CD14-positive monocyte (primary cell): ENCODE measurements around the gene DCAF6. TPM values are rescaled to one million over a fixed set of nuclear protein-coding genes. Genes with fewer than 3 reads are reported as not detected.
A peak's percentile ranks its signal among the peaks of the same experiment; 100 is the strongest.

ENCODE experiments used
- DNase-seq, 3 donors: peaks; one replicate each; pipeline ENCODE4 v3.0.0-alpha.2; 2011 to 2022
- H2AFZ ChIP-seq: 2 replicates; pipeline ENCODE4 v1.6.0; 2012; ENCODE audit warnings: mild to moderate bottlenecking, low read depth, low read length, inconsistent platforms; ENCODE audit not compliant: insufficient read depth, poor library complexity, severe bottlenecking
- H3K27ac ChIP-seq, 2 donors: 1 replicate in 1 of 2; 2 replicates in 1 of 2; pipeline ENCODE4 v1.5.1; 2012 to 2013; ENCODE audit warnings: low read length in 2 of 2, control low read depth in 1 of 2, inconsistent platforms in 1 of 2, low read depth in 1 of 2, mild to moderate bottlenecking in 1 of 2
- H3K27me3 ChIP-seq, 2 donors: one replicate each; pipeline versions ENCODE4 v1.6.0 to v1.6.1; 2011 to 2013; ENCODE audit warnings: low read length in 2 of 2; ENCODE audit not compliant: control insufficient read depth in 2 of 2, insufficient read depth in 2 of 2
- H3K36me3 ChIP-seq, 2 donors: replicated peaks in 1 of 2; 1 replicate in 1 of 2; 2 replicates in 1 of 2; pipeline versions ENCODE4 v1.5.1 to v1.6.1; 2012 to 2013; ENCODE audit warnings: low read length in 2 of 2, control low read depth in 1 of 2, inconsistent platforms in 1 of 2, mild to moderate bottlenecking in 1 of 2; ENCODE audit not compliant: insufficient read depth in 2 of 2, control insufficient read depth in 1 of 2
- H3K4me1 ChIP-seq, 2 donors: 1 replicate in 1 of 2; 2 replicates in 1 of 2; pipeline versions ENCODE4 v1.5.1 to v1.6.1; 2012 to 2013; ENCODE audit warnings: low read length in 2 of 2, control low read depth in 1 of 2, inconsistent platforms in 1 of 2, mild to moderate bottlenecking in 1 of 2, moderate library complexity in 1 of 2; ENCODE audit not compliant: insufficient read depth in 2 of 2, control insufficient read depth in 1 of 2
- H3K4me2 ChIP-seq: replicated peaks from 2 replicates; pipeline ENCODE3; 2012; ENCODE audit warnings: low read length, moderate library complexity, mild to moderate bottlenecking; ENCODE audit not compliant: poor library complexity, severe bottlenecking; ENCODE audit errors: extremely low read depth
- H3K4me3 ChIP-seq, 3 experiments: fragments of 200-600 bp in 1 of 3; sonication (generic) in 1 of 3; replicated peaks in 1 of 3; 1 replicate in 2 of 3; 2 replicates in 1 of 3; pipeline ENCODE4 v1.5.1; 2011 to 2013; ENCODE audit warnings: low read length in 3 of 3, mild to moderate bottlenecking in 3 of 3, control low read depth in 2 of 3, low read depth in 2 of 3, inconsistent platforms in 1 of 3, moderate library complexity in 1 of 3
- H3K79me2 ChIP-seq: 2 replicates; pipeline ENCODE4 v1.6.0; 2012; ENCODE audit warnings: mild to moderate bottlenecking, control low read depth, inconsistent platforms, low read length, moderate library complexity; ENCODE audit not compliant: insufficient read depth
- H3K9ac ChIP-seq: 2 replicates; pipeline ENCODE4 v1.6.0; 2017; ENCODE audit warnings: low read length, mild to moderate bottlenecking; ENCODE audit not compliant: insufficient read depth, poor library complexity, severe bottlenecking
- H3K9me3 ChIP-seq, 2 donors: replicated peaks in 1 of 2; 1 replicate in 1 of 2; 2 replicates in 1 of 2; pipeline versions ENCODE4 v1.5.1 to v1.6.1; 2012 to 2013; ENCODE audit warnings: low read length in 2 of 2, control low read depth in 1 of 2; ENCODE audit not compliant: control insufficient read depth in 1 of 2, insufficient read depth in 1 of 2
- H4K20me1 ChIP-seq: 2 replicates; pipeline ENCODE4 v1.6.0; 2012; ENCODE audit warnings: mild to moderate bottlenecking, low read length, control low read depth, moderate library complexity; ENCODE audit not compliant: insufficient read depth
- H3K27ac Mint-ChIP-seq, 7 donors: one replicate each; pipeline ENCODE4 v1.8.0; 2020; ENCODE audit warnings: mild to moderate bottlenecking in 7 of 7, mixed read lengths in 7 of 7, moderate library complexity in 6 of 7, inconsistent platforms in 2 of 7
- H3K27me3 Mint-ChIP-seq, 3 donors: one replicate each; pipeline ENCODE4 v1.8.0; 2021 to 2022; ENCODE audit warnings: low read depth in 3 of 3, mild to moderate bottlenecking in 3 of 3, mixed read lengths in 3 of 3, moderate library complexity in 3 of 3, inconsistent platforms in 1 of 3
- H3K36me3 Mint-ChIP-seq, 2 donors: one replicate each; pipeline ENCODE4 v1.8.0; 2020; ENCODE audit warnings: mixed read lengths in 2 of 2, inconsistent platforms in 1 of 2, mild to moderate bottlenecking in 1 of 2
- H3K4me1 Mint-ChIP-seq: one replicate; pipeline ENCODE4 v1.8.0; 2020; ENCODE audit warnings: mild to moderate bottlenecking, mixed read lengths
- H3K4me3 Mint-ChIP-seq, 2 donors: one replicate each; pipeline ENCODE4 v1.8.0; 2020; ENCODE audit warnings: mild to moderate bottlenecking in 2 of 2, mixed read lengths in 2 of 2, moderate library complexity in 1 of 2
- H3K9me3 Mint-ChIP-seq, 7 donors: one replicate each; pipeline ENCODE4 v1.8.0; 2020 to 2022; ENCODE audit warnings: mixed read lengths in 7 of 7, mild to moderate bottlenecking in 6 of 7, moderate library complexity in 6 of 7, inconsistent platforms in 2 of 7
- WGBS: methylation state at CpG from one replicate; pipeline ENCODE4 v1.1.5; 2013; ENCODE audit warnings: missing lambda C conversion rate; ENCODE audit not compliant: insufficient coverage; 5-methylcytosine and 5-hydroxymethylcytosine counted together
- intact Hi-C, 2 donors: fragments of 100-400 bp; cut with micrococcal nuclease; formaldehyde crosslinking; loops; one replicate each; pipeline versions ENCODE4 v1.15.0 to v1.15.1; 2023
- polyA plus RNA-seq, 3 donors: library from polyadenylated mRNA; depleted of rRNA in 1 of 3; unstranded in 2 of 3; stranded (reverse) in 1 of 3; fragments of 300-500 nt in 2 of 3; fragments of >200 nt in 1 of 3; fragmentation: Illumina TruSeq in 2 of 3; gene quantifications; 1 replicate in 2 of 3; 2 replicates in 1 of 3; pipeline ENCODE4 v1.2.3, GENCODE V29; 2012 to 2021
- TF ChIP-seq, protein P1 (sequence below): fragments of 200-600 bp; IDR thresholded peaks from one replicate; pipeline ENCODE4 v1.8.0; 2022; ENCODE audit warnings: antibody characterized with exemption, mild to moderate bottlenecking

The DCAF6 gene
- polyA plus RNA-seq, 3 donors, result 11.8 to 16.1 (median 11.9) TPM

DNA sequence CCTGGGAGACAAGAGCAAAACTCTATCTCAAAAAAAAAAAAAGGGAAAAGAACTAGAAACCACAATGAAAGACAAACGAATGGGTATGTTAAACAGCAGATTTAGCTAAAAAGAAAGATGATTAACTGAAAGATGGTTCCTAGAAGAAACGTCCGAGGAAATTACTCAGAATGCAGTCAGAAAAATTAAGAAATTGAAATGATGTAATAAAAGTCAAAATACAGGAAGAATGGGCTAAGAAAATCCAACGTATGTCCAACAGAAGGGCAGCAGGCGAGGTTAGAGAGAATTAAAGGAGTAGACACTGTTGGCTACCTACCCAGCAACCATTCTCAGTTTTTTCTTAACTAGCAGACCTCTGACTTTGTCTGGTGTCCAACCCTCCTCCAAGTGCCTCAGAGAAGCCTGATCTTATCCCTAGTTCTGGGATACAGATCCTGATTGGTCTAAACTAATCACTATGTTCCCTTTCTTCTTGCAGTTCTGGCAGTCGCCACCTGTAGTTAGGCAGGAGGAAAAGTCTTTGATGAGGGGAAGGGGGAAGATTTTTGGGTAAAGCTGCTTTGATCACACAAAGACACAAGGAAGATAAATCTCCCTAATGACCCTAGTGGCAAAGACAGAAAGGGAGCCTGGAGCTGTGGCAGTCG, 174.5 kb downstream of the DCAF6 start:
- peak; percentile 14 to 39 (median 35) for DNase-seq
- Histone ChIP-seq H3K4me3 (peak overlapping the region in 1 of 3 experiments; percentile 20), H3K4me2 (peak overlapping the region; percentile 41), H3K36me3 (no peaks in the 10 kb centered on the region), H3K4me1 (peaks cover 5 to 12% of the 10 kb centered on the region in 2 donors), H4K20me1 (no peaks in the 10 kb centered on the region), H3K9ac (peak overlapping the region; percentile 15), H3K27ac (no peak overlapping the region), H3K79me2 (no peaks in the 10 kb centered on the region), H2AFZ (peak overlapping the region; percentile 61), H3K27me3 (no peaks in the 10 kb centered on the region), H3K9me3 (no peaks in the 10 kb centered on the region)
- WGBS, result 100% methylated on average over 1 of the region's 7 CpGs
- H3K27ac Mint-ChIP-seq, result peak overlapping the region in 5 of 7 donors; percentile 16 to 64 (median 43)
- peaks cover 0 to 2% (median 0%) of the 10 kb centered on the region in 3 donors for H3K27me3 Mint-ChIP-seq
- peaks cover 10% of the 10 kb centered on the region for H3K4me1 Mint-ChIP-seq
- H3K4me3 Mint-ChIP-seq, result peak overlapping the region in 1 of 2 donors; percentile 5
- H3K9me3 Mint-ChIP-seq, result peaks cover 0 to 10% (median 6%) of the 10 kb centered on the region in 7 donors
- H3K36me3 Mint-ChIP-seq, result no peaks in the 10 kb centered on the region
- intact Hi-C loops, result no loop called here
- TF ChIP-seq, protein P1, sequence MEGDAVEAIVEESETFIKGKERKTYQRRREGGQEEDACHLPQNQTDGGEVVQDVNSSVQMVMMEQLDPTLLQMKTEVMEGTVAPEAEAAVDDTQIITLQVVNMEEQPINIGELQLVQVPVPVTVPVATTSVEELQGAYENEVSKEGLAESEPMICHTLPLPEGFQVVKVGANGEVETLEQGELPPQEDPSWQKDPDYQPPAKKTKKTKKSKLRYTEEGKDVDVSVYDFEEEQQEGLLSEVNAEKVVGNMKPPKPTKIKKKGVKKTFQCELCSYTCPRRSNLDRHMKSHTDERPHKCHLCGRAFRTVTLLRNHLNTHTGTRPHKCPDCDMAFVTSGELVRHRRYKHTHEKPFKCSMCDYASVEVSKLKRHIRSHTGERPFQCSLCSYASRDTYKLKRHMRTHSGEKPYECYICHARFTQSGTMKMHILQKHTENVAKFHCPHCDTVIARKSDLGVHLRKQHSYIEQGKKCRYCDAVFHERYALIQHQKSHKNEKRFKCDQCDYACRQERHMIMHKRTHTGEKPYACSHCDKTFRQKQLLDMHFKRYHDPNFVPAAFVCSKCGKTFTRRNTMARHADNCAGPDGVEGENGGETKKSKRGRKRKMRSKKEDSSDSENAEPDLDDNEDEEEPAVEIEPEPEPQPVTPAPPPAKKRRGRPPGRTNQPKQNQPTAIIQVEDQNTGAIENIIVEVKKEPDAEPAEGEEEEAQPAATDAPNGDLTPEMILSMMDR, result no peak

DNA sequence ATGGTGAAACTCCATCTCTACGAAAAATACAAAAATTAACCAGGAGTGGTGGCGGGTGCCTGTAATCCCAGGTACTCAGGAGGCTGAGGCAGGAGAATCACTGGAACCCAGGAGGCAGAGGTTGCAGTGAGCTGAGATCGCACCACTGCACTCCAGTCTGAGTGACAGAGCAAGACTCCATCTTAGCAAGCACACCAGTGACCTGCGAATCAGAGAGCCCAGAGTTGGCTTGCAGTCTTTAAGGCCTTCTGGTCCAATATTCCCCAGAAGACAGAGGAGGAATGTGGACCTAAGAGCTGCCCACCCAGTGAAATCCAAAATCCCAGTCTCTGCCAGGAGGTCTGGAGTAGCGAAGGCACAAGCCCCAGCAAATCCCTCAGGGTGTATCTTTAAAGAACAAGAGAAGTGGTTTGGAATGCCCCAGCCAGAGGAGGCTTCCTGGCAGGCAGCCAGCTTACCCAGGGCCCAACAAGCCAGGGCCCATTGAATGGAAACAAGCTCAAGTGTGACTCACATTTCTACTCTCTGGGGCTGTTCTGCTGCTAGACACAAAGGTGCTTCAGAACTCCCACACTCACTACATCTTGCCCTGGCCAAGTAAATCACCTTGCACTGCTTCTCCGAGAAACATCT, 176.3 kb downstream of the DCAF6 start:
- no peak overlapping the region for H3K27ac ChIP-seq
- Mint-ChIP-seq H3K4me3 (no peak overlapping the region), H3K9me3 (peaks cover 0 to 10% (median 6%) of the 10 kb centered on the region in 7 donors), H3K4me1 (peaks cover 11% of the 10 kb centered on the region), H3K27me3 (peaks cover 0 to 3% (median 2%) of the 10 kb centered on the region in 3 donors), H3K27ac (peak overlapping the region in 3 of 7 donors; percentile 0 to 75 (median 5)), H3K36me3 (no peaks in the 10 kb centered on the region)
- DNase-seq, result peak in 1 of 3 donors; percentile 37
- no peak overlapping the region for H3K4me2 ChIP-seq
- TF ChIP-seq, protein P1, result no peak
- no peak overlapping the region for H2AFZ ChIP-seq
- intact Hi-C loops, result no loop called here
- no peaks in the 10 kb centered on the region for H3K27me3 ChIP-seq
- no peaks in the 10 kb centered on the region for H3K36me3 ChIP-seq
- H3K9me3 ChIP-seq, result no peaks in the 10 kb centered on the region
- H3K79me2 ChIP-seq, result no peaks in the 10 kb centered on the region
- H3K4me1 ChIP-seq, result peaks cover 5 to 12% of the 10 kb centered on the region in 2 donors
- H4K20me1 ChIP-seq, result no peaks in the 10 kb centered on the region
- 100% methylated on average over 5 of the region's 6 CpGs for WGBS
- H3K9ac ChIP-seq, result no peak overlapping the region
- no peak overlapping the region for H3K4me3 ChIP-seq
